ENCODE data around the gene PLXDC2. TPM values are rescaled to one million over a fixed set of nuclear protein-coding genes. Genes with fewer than 3 reads are reported as not detected.

The PLXDC2 gene
- total and polyA plus RNA-seq, 10 donors: 1.8 to 50.4 (median 29.7) TPM

DNA sequence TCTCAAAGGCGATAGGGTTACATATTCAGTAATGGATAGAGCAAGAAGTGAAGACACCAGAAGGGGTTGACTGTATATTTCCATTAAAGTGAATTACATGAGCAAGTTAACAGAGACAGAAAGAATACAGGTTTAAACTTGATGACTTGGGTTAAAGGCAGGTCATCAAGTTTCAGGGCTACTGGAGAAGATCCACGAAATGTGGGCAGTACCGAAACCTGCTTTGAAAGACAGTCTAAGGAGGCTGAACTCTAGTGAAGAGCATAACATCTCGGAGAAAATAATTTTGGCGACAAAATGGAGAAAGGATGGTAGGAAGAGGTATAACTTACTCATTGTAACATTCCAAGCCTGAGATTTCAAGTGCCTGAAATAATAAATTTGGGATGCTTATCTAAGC is 26.6 kb upstream of the PLXDC2 start:
- no peak for DNase-seq
- Histone ChIP-seq H3K9me3 (no peaks in the 10 kb centered on the region), H3K36me3 (no peaks in the 10 kb centered on the region), H3K27me3 (replicated peaks in 1 of 7) (no peaks in the 10 kb centered on the region), H3K4me1 (no peaks in the 10 kb centered on the region), H3K4me3 (no peak overlapping the region), H3K27ac (no peak overlapping the region)
- 85 to 95% (median 92%) methylated on average over 5 of the region's 5 CpGs for WGBS, 5 donors
- intact Hi-C loops (cut with DNase I; ENCODE audit: low total_unique reads): no loop called here
- TF ChIP-seq POLR2A (IDR thresholded peaks at IDR 0.05): no peak
- no peak for TF ChIP-seq POLR2AphosphoS5 (IDR thresholded peaks at IDR 0.05)
- TF ChIP-seq, protein P1, sequence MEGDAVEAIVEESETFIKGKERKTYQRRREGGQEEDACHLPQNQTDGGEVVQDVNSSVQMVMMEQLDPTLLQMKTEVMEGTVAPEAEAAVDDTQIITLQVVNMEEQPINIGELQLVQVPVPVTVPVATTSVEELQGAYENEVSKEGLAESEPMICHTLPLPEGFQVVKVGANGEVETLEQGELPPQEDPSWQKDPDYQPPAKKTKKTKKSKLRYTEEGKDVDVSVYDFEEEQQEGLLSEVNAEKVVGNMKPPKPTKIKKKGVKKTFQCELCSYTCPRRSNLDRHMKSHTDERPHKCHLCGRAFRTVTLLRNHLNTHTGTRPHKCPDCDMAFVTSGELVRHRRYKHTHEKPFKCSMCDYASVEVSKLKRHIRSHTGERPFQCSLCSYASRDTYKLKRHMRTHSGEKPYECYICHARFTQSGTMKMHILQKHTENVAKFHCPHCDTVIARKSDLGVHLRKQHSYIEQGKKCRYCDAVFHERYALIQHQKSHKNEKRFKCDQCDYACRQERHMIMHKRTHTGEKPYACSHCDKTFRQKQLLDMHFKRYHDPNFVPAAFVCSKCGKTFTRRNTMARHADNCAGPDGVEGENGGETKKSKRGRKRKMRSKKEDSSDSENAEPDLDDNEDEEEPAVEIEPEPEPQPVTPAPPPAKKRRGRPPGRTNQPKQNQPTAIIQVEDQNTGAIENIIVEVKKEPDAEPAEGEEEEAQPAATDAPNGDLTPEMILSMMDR (IDR thresholded peaks at IDR 0.05 in 8 of 11, conservative IDR thresholded peaks at IDR 0.05 in 3 of 11): no peak

GRCh38 chr10:19791032-19791431 is 25.2 kb upstream of the PLXDC2 start:
- Histone ChIP-seq H3K36me3 (no peaks in the 10 kb centered on the region), H3K9me3 (no peaks in the 10 kb centered on the region), H3K27me3 (replicated peaks in 1 of 7) (no peaks in the 10 kb centered on the region), H3K4me1 (no peaks in the 10 kb centered on the region), H3K27ac (no peak overlapping the region), H3K4me3 (no peak overlapping the region)
- intact Hi-C loops (cut with DNase I; ENCODE audit: low total_unique reads): no loop called here
- DNase-seq: no peak
- 75 to 88% (median 78%) methylated on average over 2 of the region's 2 CpGs for WGBS, 5 donors
- TF ChIP-seq POLR2AphosphoS5 (IDR thresholded peaks at IDR 0.05) (no peak), POLR2A (IDR thresholded peaks at IDR 0.05) (no peak)
- TF ChIP-seq, protein P1 (IDR thresholded peaks at IDR 0.05 in 8 of 11, conservative IDR thresholded peaks at IDR 0.05 in 3 of 11): no peak

GRCh38 chr10:19795684-19796083 is 20.5 kb upstream of the PLXDC2 start:
- DNase-seq: no peak
- H3K4me1 ChIP-seq: no peaks in the 10 kb centered on the region
- H3K4me3 ChIP-seq: no peak overlapping the region
- no peaks in the 10 kb centered on the region for H3K27me3 ChIP-seq (replicated peaks in 1 of 7)
- no peaks in the 10 kb centered on the region for H3K36me3 ChIP-seq
- H3K9me3 ChIP-seq: peaks cover 0 to 8% (median 0%) of the 10 kb centered on the region in 8 donors
- no peak overlapping the region for H3K27ac ChIP-seq
- TF ChIP-seq POLR2A (IDR thresholded peaks at IDR 0.05) (no peak), POLR2AphosphoS5 (IDR thresholded peaks at IDR 0.05) (no peak)
- TF ChIP-seq, protein P1 (IDR thresholded peaks at IDR 0.05 in 8 of 11, conservative IDR thresholded peaks at IDR 0.05 in 3 of 11): no peak
- 89 to 93% (median 92%) methylated on average over 5 of the region's 5 CpGs for WGBS, 5 donors
- intact Hi-C loops (cut with DNase I; ENCODE audit: low total_unique reads): no loop called here

- peaks cover 0 to 16% (median 5%) of the 10 kb centered on the region in 8 donors for H3K9me3 ChIP-seq
- H3K27ac ChIP-seq: no peak overlapping the region
- intact Hi-C loops (cut with DNase I; ENCODE audit: low total_unique reads): no loop called here
- WGBS, 5 donors: 74 to 89% (median 82%) methylated on average over 3 of the region's 3 CpGs
- DNase-seq: no peak
- no peaks in the 10 kb centered on the region for H3K36me3 ChIP-seq
- no peaks in the 10 kb centered on the region for H3K4me1 ChIP-seq
- no peaks in the 10 kb centered on the region for H3K27me3 ChIP-seq (replicated peaks in 1 of 7)
- H3K4me3 ChIP-seq: no peak overlapping the region
- no peak for TF ChIP-seq POLR2AphosphoS5 (IDR thresholded peaks at IDR 0.05)
- TF ChIP-seq, protein P1 (IDR thresholded peaks at IDR 0.05 in 8 of 11, conservative IDR thresholded peaks at IDR 0.05 in 3 of 11): no peak
- TF ChIP-seq POLR2A (IDR thresholded peaks at IDR 0.05): no peak
Observed at GRCh38 chr10:19800161-19800560, 16.1 kb upstream of the PLXDC2 start.
